Panc1 (cell line): Measurements from ENCODE around the gene ACOT8. TPM values are rescaled to one million over a fixed set of nuclear protein-coding genes. Genes with fewer than 3 reads are reported as not detected.

ENCODE experiments used
- ATAC-seq: fragments of 200-7000 bp; cut with Tn5 transposase; 2 replicates; pipeline ENCODE4 v1.9.1; 2020; ENCODE audit warnings: mild to moderate bottlenecking, moderate library complexity
- BruUV-seq: library from RNA; stranded (reverse); fragments of 400-500 nt; replicated peaks from 2 replicates; lab custom pipeline; 2021; lab: Mats Ljungman, UMichigan
- CTCF ChIA-PET: fragments of 300-600 bp; sonication (Branson Sonifier 250); formaldehyde crosslinking; loops from one replicate; lab custom pipeline; 2022; ENCODE audit warnings: antibody characterized with exemption; lab: Charles Lee
- POLR2A ChIA-PET: fragments of 300-600 bp; sonication (Branson Sonifier 250); formaldehyde crosslinking; loops from one replicate; lab custom pipeline; 2022; ENCODE audit warnings: antibody characterized with exemption; lab: Charles Lee
- DNase-seq: peaks from one replicate; pipeline ENCODE4 v3.0.0-alpha.2; 2010; ENCODE audit warnings: low read depth, low spot score
- H3K27ac ChIP-seq: 2 replicates; pipeline ENCODE4 v1.5.1; 2011; ENCODE audit warnings: mild to moderate bottlenecking, low read length, inconsistent platforms
- H3K27me3 ChIP-seq: fragments of 200-500 bp; sonication (Bioruptor generic); 2 replicates; pipeline ENCODE4 v1.6.0; 2014; ENCODE audit warnings: low read length, inconsistent platforms; ENCODE audit not compliant: control insufficient read depth, insufficient read depth
- H3K36me3 ChIP-seq: fragments of 200-500 bp; sonication (Bioruptor generic); 2 replicates; pipeline ENCODE4 v1.5.1; 2014; ENCODE audit warnings: inconsistent platforms, mild to moderate bottlenecking, low read length, moderate library complexity; ENCODE audit not compliant: control insufficient read depth, insufficient read depth
- H3K4me1 ChIP-seq: 2 replicates; pipeline ENCODE4 v1.5.1; 2011; ENCODE audit warnings: inconsistent platforms, mild to moderate bottlenecking, low read length, moderate library complexity; ENCODE audit not compliant: control insufficient read depth, insufficient read depth
- H3K4me3 ChIP-seq, 2 experiments: 2 replicates each; pipeline ENCODE4 v1.5.1; 2011 to 2012; ENCODE audit warnings: low read depth in 2 of 2, low read length in 2 of 2, mild to moderate bottlenecking in 2 of 2, inconsistent platforms in 1 of 2, moderate library complexity in 1 of 2
- H3K9me3 ChIP-seq: fragments of 200-500 bp; sonication (Bioruptor generic); 2 replicates; pipeline ENCODE4 v1.5.1; 2014; ENCODE audit warnings: low read depth, mild to moderate bottlenecking, inconsistent platforms, low read length, moderate library complexity; ENCODE audit not compliant: control insufficient read depth, insufficient read depth
- POLR2AphosphoS5 ChIP-seq: IDR thresholded peaks from 2 replicates; pipeline ENCODE4 v1.6.1; 2012; ENCODE audit warnings: mild to moderate bottlenecking, low read depth, low read length, moderate library complexity
- SIN3A ChIP-seq: IDR thresholded peaks from 2 replicates; pipeline ENCODE4 v1.6.1; 2012; ENCODE audit warnings: low read depth, mild to moderate bottlenecking, low read length, moderate library complexity, borderline replicate concordance; ENCODE audit not compliant: insufficient read depth
- TCF7L2 ChIP-seq: IDR thresholded peaks from 2 replicates; pipeline ENCODE4 v1.6.1; 2011; ENCODE audit warnings: mild to moderate bottlenecking, low read depth, low read length, inconsistent platforms
- in situ Hi-C: cut with HindIII; loops from 2 replicates; pipeline ENCODE4 v1.10.0; 2016; ENCODE audit warnings: low sequenced_read_pairs, low pct_unique_long_range_greater_than_20kb
- intact Hi-C: fragments of 100-400 bp; cut with micrococcal nuclease; formaldehyde crosslinking; loops from one replicate; pipeline ENCODE4 v1.10.0; 2022; ENCODE audit not compliant: unreplicated experiment
- total RNA-seq: library from RNA; stranded (reverse); gene quantifications from one replicate; pipeline ENCODE4 v1.2.1, GENCODE V29; 2021; ENCODE audit not compliant: unreplicated experiment
- TF ChIP-seq, protein P1 (sequence below): fragments of 450-650 bp; IDR thresholded peaks from 2 replicates; pipeline ENCODE4 v1.5.1; 2017; ENCODE audit warnings: mild to moderate bottlenecking
- TF ChIP-seq, protein P2 (sequence below), 2 experiments: IDR thresholded peaks; 2 replicates each; pipeline ENCODE4 v1.6.1; 2011 to 2012; ENCODE audit warnings: low read depth in 2 of 2, control low read depth in 1 of 2, low read length in 1 of 2, mild to moderate bottlenecking in 1 of 2, moderate library complexity in 1 of 2; ENCODE audit not compliant: insufficient read depth in 1 of 2

ACOT8 gene
- total RNA-seq, 1 experiment from 2014 or later = 21.1 TPM

DNA sequence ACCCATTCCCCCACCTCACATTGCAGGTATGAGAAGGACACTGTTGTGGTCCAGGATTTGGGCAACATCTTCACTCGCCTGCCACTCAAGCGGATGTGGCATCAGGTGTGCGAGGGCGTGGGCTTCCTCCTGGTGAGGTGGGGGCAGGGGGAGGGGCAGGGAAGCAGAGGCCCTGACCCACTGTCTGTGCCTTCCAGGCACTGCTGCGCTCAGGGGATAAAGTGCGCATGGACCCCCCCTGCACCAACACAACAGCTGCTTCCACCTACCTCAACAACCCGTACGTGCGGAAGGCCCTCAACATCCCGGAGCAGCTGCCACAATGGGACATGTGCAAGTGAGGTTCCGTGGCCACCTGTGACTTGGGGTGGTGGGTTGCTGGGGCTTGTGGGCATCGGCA, 37.6 kb upstream of the ACOT8 start:
- peaks cover 12% of the 10 kb centered on the region for H3K4me1 ChIP-seq

DNA sequence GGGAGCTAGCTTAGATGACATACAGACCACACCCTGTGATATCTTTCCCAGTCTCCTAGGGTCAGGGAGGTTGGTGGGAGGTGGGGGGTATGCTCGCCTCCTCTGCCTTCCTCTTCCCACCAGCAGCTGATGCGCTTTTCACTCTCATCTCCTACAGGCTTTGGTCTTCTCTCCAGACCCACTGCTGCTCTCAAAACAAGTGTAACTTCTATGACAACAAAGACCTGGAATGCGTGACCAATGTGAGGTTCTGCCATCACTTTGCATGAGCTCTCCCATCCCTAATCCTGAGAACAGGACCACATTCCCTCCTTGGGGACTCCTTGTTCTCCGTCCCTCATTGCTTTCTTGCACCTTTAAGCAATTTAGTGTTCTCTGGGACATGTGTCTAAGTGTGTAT, 36.6 kb upstream of the ACOT8 start:
- TF ChIP-seq SIN3A = no peak
- H3K36me3 ChIP-seq = peaks cover 3% of the 10 kb centered on the region; the same call in 1 of the 2 replicates
- intact Hi-C loops = no loop called here
- ChIA-PET CTCF (interaction anchor here (0.6 kb wide), 1 partner anchor 75 kb away, joined by 7 read pairs; no protein-coding TSS in a partner anchor), POLR2A (no interaction called here)
- H3K4me3 ChIP-seq = no peak overlapping the region
- in situ Hi-C loops = no loop called here
- no peak overlapping the region for H3K27ac ChIP-seq
- no peaks in the 10 kb centered on the region for H3K9me3 ChIP-seq
- H3K4me1 ChIP-seq = peaks cover 12% of the 10 kb centered on the region
- no peaks in the 10 kb centered on the region for H3K27me3 ChIP-seq
- ATAC-seq (no peak), DNase-seq (no peak)
- BruUV-seq = no TSS peak

More for the DNA sequence above, 37.6 kb upstream of the ACOT8 start:
- in situ Hi-C loops (no loop called here), intact Hi-C loops (no loop called here)
- POLR2A ChIA-PET = no interaction called here
- no TSS peak for BruUV-seq
- H3K27me3 ChIP-seq = no peaks in the 10 kb centered on the region
- no peaks in the 10 kb centered on the region for H3K9me3 ChIP-seq
- DNase-seq (no peak), ATAC-seq (no peak)
- no peak overlapping the region for H3K4me3 ChIP-seq
- H3K27ac ChIP-seq = no peak overlapping the region
- peaks cover 3% of the 10 kb centered on the region; the same call in 1 of the 2 replicates for H3K36me3 ChIP-seq
- TF ChIP-seq, protein P1, sequence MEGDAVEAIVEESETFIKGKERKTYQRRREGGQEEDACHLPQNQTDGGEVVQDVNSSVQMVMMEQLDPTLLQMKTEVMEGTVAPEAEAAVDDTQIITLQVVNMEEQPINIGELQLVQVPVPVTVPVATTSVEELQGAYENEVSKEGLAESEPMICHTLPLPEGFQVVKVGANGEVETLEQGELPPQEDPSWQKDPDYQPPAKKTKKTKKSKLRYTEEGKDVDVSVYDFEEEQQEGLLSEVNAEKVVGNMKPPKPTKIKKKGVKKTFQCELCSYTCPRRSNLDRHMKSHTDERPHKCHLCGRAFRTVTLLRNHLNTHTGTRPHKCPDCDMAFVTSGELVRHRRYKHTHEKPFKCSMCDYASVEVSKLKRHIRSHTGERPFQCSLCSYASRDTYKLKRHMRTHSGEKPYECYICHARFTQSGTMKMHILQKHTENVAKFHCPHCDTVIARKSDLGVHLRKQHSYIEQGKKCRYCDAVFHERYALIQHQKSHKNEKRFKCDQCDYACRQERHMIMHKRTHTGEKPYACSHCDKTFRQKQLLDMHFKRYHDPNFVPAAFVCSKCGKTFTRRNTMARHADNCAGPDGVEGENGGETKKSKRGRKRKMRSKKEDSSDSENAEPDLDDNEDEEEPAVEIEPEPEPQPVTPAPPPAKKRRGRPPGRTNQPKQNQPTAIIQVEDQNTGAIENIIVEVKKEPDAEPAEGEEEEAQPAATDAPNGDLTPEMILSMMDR = no peak
- no peak for TF ChIP-seq POLR2AphosphoS5
- no peak for TF ChIP-seq TCF7L2
- TF ChIP-seq, protein P2, sequence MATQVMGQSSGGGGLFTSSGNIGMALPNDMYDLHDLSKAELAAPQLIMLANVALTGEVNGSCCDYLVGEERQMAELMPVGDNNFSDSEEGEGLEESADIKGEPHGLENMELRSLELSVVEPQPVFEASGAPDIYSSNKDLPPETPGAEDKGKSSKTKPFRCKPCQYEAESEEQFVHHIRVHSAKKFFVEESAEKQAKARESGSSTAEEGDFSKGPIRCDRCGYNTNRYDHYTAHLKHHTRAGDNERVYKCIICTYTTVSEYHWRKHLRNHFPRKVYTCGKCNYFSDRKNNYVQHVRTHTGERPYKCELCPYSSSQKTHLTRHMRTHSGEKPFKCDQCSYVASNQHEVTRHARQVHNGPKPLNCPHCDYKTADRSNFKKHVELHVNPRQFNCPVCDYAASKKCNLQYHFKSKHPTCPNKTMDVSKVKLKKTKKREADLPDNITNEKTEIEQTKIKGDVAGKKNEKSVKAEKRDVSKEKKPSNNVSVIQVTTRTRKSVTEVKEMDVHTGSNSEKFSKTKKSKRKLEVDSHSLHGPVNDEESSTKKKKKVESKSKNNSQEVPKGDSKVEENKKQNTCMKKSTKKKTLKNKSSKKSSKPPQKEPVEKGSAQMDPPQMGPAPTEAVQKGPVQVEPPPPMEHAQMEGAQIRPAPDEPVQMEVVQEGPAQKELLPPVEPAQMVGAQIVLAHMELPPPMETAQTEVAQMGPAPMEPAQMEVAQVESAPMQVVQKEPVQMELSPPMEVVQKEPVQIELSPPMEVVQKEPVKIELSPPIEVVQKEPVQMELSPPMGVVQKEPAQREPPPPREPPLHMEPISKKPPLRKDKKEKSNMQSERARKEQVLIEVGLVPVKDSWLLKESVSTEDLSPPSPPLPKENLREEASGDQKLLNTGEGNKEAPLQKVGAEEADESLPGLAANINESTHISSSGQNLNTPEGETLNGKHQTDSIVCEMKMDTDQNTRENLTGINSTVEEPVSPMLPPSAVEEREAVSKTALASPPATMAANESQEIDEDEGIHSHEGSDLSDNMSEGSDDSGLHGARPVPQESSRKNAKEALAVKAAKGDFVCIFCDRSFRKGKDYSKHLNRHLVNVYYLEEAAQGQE (IDR thresholded peaks at IDR 0.05; ENCODE audit: insufficient read depth in 1 of 2, low read depth in 2 of 2, low read length in 1 of 2) = no peak
- no peak for TF ChIP-seq SIN3A
- CTCF ChIA-PET = no interaction called here

GRCh38 chr20:45892828-45893500, 35.8 kb upstream of the ACOT8 start:
- peaks cover 12% of the 10 kb centered on the region for H3K4me1 ChIP-seq
- in situ Hi-C loops (no loop called here), intact Hi-C loops (no loop called here)
- ATAC-seq (no peak), DNase-seq (no peak)
- no peak overlapping the region for H3K27ac ChIP-seq
- TF ChIP-seq, protein P2 (IDR thresholded peaks at IDR 0.05; ENCODE audit: insufficient read depth in 1 of 2, low read depth in 2 of 2, low read length in 1 of 2) = no peak
- TF ChIP-seq POLR2AphosphoS5 (no peak), SIN3A (no peak)
- TF ChIP-seq, protein P1 = no peak
- ChIA-PET CTCF (interaction anchor here (1.7 kb wide), 1 partner anchor 12 kb away, joined by 4 read pairs; no protein-coding TSS in a partner anchor), POLR2A (no interaction called here)
- no peaks in the 10 kb centered on the region for H3K9me3 ChIP-seq
- BruUV-seq = no TSS peak
- H3K4me3 ChIP-seq = no peak overlapping the region; a peak in 1 of 4 replicates
- peaks cover 3% of the 10 kb centered on the region; the same call in 1 of the 2 replicates for H3K36me3 ChIP-seq
- no peaks in the 10 kb centered on the region for H3K27me3 ChIP-seq
